Measurements from ENCODE around the gene CAP1. TPM values are rescaled to one million over a fixed set of nuclear protein-coding genes. Genes with fewer than 3 reads are reported as not detected.
A peak's percentile ranks its signal among the peaks of the same experiment; 100 is the strongest.

Gene CAP1
- total RNA-seq, 1 donor from 2014 or later, result 365 TPM

- Histone ChIP-seq H3K4me3 (no peak overlapping the region), H3K27me3 (ENCODE audit: low read depth) (no peaks in the 10 kb centered on the region), H3K9me3 (no peaks in the 10 kb centered on the region), H3K4me1 (peaks cover 22% of the 10 kb centered on the region), H3K36me3 (peaks cover 99% of the 10 kb centered on the region), H3K27ac (no peak overlapping the region)
- no peak for ATAC-seq
- intact Hi-C loops (cut with DNase I), result no loop called here
- DNase-seq, result no peak
- no peak for TF ChIP-seq CTCF (IDR thresholded peaks at IDR 0.05)
Observed at GRCh38 chr1:40073062-40073461, 32.5 kb downstream of the CAP1 start.

DNA sequence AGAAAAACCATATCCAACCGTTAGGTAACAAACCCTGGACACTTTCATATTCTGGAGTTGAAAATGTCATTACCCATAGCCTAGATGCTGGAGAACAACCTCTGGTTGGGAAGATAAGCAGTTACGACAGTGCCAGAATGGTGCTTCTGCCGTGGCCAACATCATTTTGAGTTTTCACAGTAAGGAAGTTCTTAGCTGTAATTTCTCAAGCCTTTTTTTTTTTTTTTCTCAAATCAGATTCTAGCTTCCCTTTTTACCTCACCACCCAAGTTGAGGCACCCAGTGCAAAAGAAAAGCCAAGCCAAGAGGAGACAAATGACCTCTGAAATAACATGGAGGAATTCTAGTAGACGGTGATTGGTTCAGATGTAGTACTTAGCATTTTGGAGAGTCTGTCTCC, 34.7 kb downstream of the CAP1 start:
- Histone ChIP-seq H3K27me3 (ENCODE audit: low read depth) (no peaks in the 10 kb centered on the region), H3K4me3 (no peak overlapping the region), H3K36me3 (peaks cover 95% of the 10 kb centered on the region), H3K27ac (no peak overlapping the region), H3K9me3 (no peaks in the 10 kb centered on the region), H3K4me1 (peaks cover 35% of the 10 kb centered on the region)
- intact Hi-C loops (cut with DNase I), result no loop called here
- DNase-seq, result no peak
- TF ChIP-seq CTCF (IDR thresholded peaks at IDR 0.05), result no peak
- ATAC-seq, result peak in 1 of 2 donors; percentile 5

DNA sequence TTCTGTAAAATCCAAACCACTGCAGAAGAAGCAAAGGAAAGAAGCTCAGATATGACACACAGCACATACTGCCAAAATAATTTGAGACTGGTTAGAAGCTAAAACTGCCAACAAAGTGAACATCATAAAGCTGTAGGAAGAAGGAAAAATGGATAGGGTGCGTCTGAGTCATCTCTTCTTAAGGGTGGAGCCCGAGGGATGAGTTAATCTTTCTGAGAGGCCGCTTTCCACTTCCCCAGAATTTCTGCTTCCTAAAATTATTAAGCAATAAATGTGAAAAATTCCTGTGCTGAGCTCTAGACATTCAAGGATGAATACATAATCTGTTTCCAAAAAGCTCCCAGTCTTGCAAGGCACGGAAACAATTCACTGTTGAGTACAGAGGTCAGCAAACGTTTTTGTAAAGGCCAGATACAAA, 36.4 kb downstream of the CAP1 start:
- Histone ChIP-seq H3K27ac (peak overlapping the region; percentile 19), H3K36me3 (peaks cover 82% of the 10 kb centered on the region), H3K4me3 (no peak overlapping the region), H3K4me1 (peaks cover 42% of the 10 kb centered on the region), H3K27me3 (ENCODE audit: low read depth) (no peaks in the 10 kb centered on the region), H3K9me3 (no peaks in the 10 kb centered on the region)
- intact Hi-C loops (cut with DNase I), result no loop called here
- no peak for DNase-seq
- TF ChIP-seq CTCF (IDR thresholded peaks at IDR 0.05), result no peak
- peak; percentile 21 to 55 for ATAC-seq

DNA sequence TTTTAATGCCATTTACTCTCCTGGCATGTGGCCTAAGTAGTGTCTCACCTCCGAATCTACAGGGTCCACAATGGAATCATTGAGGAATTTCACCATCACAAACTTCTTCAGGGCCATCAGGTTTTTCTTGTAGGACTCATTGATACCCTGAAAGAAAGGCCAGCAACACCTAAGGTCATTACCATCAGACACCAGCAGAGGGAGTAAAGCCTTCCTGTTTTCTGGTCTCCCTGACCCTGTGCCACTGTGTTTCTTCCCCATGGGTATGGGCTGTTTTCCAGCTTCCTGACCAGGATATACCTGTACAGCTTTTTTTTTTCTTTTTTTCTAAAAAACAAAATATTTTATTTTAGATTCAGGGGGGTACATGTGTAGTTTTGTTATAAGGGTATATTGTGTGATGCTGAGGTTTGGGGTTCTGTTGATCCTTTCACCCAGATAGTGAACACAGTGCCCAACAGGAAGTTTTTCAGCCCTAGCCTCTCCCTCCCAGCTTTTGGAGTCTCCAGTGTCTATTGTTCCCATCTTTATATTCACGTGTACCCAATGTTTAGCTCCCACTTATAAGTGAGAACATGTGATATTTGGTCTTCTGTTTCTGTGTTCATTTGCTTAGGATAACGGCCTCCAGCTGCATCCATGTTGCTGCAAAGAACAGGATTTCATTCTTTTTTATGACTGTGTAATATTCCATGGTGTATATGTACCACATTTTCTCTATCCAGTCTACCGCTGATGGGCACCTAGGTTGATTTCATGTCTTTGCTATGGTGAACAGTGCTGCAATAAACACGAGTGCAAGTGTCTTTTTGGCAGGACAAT, 38.2 kb downstream of the CAP1 start:
- ATAC-seq, result peak; percentile 75 to 81
- Histone ChIP-seq H3K27ac (no peak overlapping the region), H3K36me3 (peaks cover 80% of the 10 kb centered on the region), H3K4me1 (peaks cover 42% of the 10 kb centered on the region), H3K4me3 (no peak overlapping the region), H3K27me3 (ENCODE audit: low read depth) (no peaks in the 10 kb centered on the region), H3K9me3 (no peaks in the 10 kb centered on the region)
- DNase-seq, result no peak
- peak; percentile 78 for TF ChIP-seq CTCF (IDR thresholded peaks at IDR 0.05)
- intact Hi-C loops (cut with DNase I), result no loop called here

GRCh38 chr1:40079774-40080400, 39.4 kb downstream of the CAP1 start:
- Histone ChIP-seq H3K4me1 (peaks cover 42% of the 10 kb centered on the region), H3K9me3 (no peaks in the 10 kb centered on the region), H3K27me3 (ENCODE audit: low read depth) (no peaks in the 10 kb centered on the region), H3K36me3 (peaks cover 73% of the 10 kb centered on the region), H3K27ac (no peak overlapping the region), H3K4me3 (no peak overlapping the region)
- intact Hi-C loops (cut with DNase I), result no loop called here
- ATAC-seq (peak in 1 of 2 donors; percentile 23), DNase-seq (no peak)
- TF ChIP-seq CTCF (IDR thresholded peaks at IDR 0.05), result no peak
